ENCODE data around the gene TMEM41B.

DNA sequence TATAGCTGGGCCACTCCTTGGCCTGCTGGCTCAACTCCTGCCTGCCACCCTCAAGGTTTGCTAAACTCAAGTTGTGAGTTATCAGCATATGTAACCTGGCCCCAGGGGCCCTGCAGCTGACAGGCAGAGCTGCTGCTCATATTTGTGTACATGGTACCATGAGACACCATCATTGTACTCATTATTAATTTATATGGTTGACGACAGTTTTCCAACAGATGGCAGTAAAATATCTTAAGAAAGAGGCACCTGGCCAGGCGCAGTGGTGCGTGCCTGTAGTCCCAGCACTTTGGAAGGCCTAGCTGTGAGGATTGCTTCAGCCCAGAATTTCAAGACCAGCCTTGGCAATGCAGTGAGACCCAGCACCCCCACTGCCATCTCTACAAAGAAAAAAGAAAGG is 37.8 kb downstream of the TMEM41B start:
- TF ChIP-seq POLR2A (IDR thresholded peaks at IDR 0.05), result no peak
- TF ChIP-seq, protein P1, sequence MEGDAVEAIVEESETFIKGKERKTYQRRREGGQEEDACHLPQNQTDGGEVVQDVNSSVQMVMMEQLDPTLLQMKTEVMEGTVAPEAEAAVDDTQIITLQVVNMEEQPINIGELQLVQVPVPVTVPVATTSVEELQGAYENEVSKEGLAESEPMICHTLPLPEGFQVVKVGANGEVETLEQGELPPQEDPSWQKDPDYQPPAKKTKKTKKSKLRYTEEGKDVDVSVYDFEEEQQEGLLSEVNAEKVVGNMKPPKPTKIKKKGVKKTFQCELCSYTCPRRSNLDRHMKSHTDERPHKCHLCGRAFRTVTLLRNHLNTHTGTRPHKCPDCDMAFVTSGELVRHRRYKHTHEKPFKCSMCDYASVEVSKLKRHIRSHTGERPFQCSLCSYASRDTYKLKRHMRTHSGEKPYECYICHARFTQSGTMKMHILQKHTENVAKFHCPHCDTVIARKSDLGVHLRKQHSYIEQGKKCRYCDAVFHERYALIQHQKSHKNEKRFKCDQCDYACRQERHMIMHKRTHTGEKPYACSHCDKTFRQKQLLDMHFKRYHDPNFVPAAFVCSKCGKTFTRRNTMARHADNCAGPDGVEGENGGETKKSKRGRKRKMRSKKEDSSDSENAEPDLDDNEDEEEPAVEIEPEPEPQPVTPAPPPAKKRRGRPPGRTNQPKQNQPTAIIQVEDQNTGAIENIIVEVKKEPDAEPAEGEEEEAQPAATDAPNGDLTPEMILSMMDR (IDR thresholded peaks at IDR 0.05), result no peak
